Fibroblast of lung (primary cell): ENCODE measurements around the gene VEGFA. TPM values are rescaled to one million over a fixed set of nuclear protein-coding genes. Genes with fewer than 3 reads are reported as not detected.

Experiments
- DNase-seq, 2 donors: peaks; one replicate each; pipeline versions ENCODE4 v3.0.0 to v3.0.0-alpha.2; 2010; ENCODE audit warnings: low read depth in 2 of 2
- H2AFZ ChIP-seq: 2 replicates; pipeline ENCODE4 v1.5.1; 2012; ENCODE audit warnings: low read length, control low read depth, inconsistent platforms
- H3K27ac ChIP-seq: 2 replicates; pipeline ENCODE4 v1.5.1; 2011; ENCODE audit warnings: low read length, control low read depth; ENCODE audit not compliant: insufficient read depth
- H3K27me3 ChIP-seq: 2 replicates; pipeline ENCODE4 v1.5.1; 2011; ENCODE audit warnings: mild to moderate bottlenecking, low read length; ENCODE audit not compliant: control insufficient read depth, insufficient read depth
- H3K36me3 ChIP-seq: 2 replicates; pipeline ENCODE4 v1.5.1; 2011; ENCODE audit warnings: low read length; ENCODE audit not compliant: control insufficient read depth, insufficient read depth
- H3K4me1 ChIP-seq: 2 replicates; pipeline ENCODE4 v1.5.1; 2011; ENCODE audit warnings: low read length; ENCODE audit not compliant: control insufficient read depth, insufficient read depth; ENCODE audit errors: extremely low read depth
- H3K4me2 ChIP-seq: 2 replicates; pipeline ENCODE4 v1.5.1; 2011; ENCODE audit warnings: low read length, control low read depth; ENCODE audit not compliant: insufficient read depth; ENCODE audit errors: extremely low read depth
- H3K4me3 ChIP-seq, 4 experiments: fragments of 200-600 bp in 1 of 4; sonication (generic) in 1 of 4; replicated peaks in 1 of 4; 2 replicates each; pipeline ENCODE4 v1.5.1; 2011 to 2016; ENCODE audit warnings: low read length in 4 of 4, low read depth in 3 of 4, mild to moderate bottlenecking in 3 of 4, control low read depth in 2 of 4, inconsistent platforms in 1 of 4, mixed read lengths in 1 of 4; ENCODE audit not compliant: insufficient read depth in 1 of 4; ENCODE audit errors: control extremely low read depth in 1 of 4
- H3K79me2 ChIP-seq: 2 replicates; pipeline ENCODE4 v1.5.1; 2012; ENCODE audit warnings: mild to moderate bottlenecking, low read length, inconsistent platforms; ENCODE audit not compliant: control insufficient read depth, insufficient read depth
- H3K9ac ChIP-seq: 2 replicates; pipeline ENCODE4 v1.5.1; 2011; ENCODE audit warnings: mild to moderate bottlenecking, low read length, control low read depth; ENCODE audit not compliant: insufficient read depth
- H3K9me3 ChIP-seq: 2 replicates; pipeline ENCODE4 v1.5.1; 2012; ENCODE audit warnings: low read depth, low read length; ENCODE audit not compliant: control insufficient read depth, insufficient read depth
- H4K20me1 ChIP-seq: 2 replicates; pipeline ENCODE4 v1.5.1; 2011; ENCODE audit warnings: low read length; ENCODE audit not compliant: control insufficient read depth, insufficient read depth; ENCODE audit errors: extremely low read depth
- EZH2 ChIP-seq: IDR thresholded peaks from 2 replicates; pipeline ENCODE4 v1.5.1; 2012; ENCODE audit warnings: low read length, control low read depth, mild to moderate bottlenecking; ENCODE audit errors: missing control alignments
- polyA plus RNA-seq, 2 donors: library from polyadenylated mRNA; depleted of rRNA in 1 of 2; stranded (reverse) in 1 of 2; unstranded in 1 of 2; fragments of >200 nt; gene quantifications; 2 replicates each; pipeline ENCODE4 v1.2.1, GENCODE V29; 2011 to 2012; ENCODE audit warnings: missing spikeins in 1 of 2
- total RNA-seq: library from RNA; depleted of rRNA; stranded (reverse); fragments of >200 nt; gene quantifications from 2 replicates; pipeline ENCODE4 v1.2.1, GENCODE V29; 2014
- TF ChIP-seq, protein P1 (sequence below), 2 donors: IDR thresholded peaks in 1 of 2; conservative IDR thresholded peaks in 1 of 2; 1 replicate in 1 of 2; 2 replicates in 1 of 2; pipeline ENCODE4 v1.5.1; 2011 to 2012; ENCODE audit warnings: low read length in 2 of 2, control low read depth in 1 of 2, inconsistent platforms in 1 of 2, low read depth in 1 of 2, mild to moderate bottlenecking in 1 of 2

VEGFA gene
- total and polyA plus RNA-seq, 2 donors (not counting 1 experiment from before 2014, with no cell fraction given), result 111 to 150 TPM

DNA sequence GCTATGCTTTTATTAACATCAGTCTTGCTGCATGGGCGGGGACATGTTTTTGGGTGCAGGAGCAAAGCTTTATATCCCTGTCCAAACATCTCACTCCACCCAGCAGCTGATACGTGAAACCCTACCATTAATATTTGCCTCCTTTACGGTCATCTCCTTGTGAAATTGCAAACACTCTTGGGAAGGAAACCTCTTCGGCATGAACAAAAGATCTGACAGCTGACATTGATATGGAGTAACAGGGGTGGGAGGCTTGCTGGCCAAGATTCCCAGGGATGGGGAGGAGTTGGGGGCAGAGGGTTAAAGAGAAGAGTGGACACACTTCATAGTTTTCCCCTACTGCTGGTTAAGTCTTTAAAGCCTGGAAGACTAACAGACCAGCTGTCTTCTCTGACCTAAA lies 22.2 kb upstream of the VEGFA start:
- no peak overlapping the region for H3K4me2 ChIP-seq
- no peaks in the 10 kb centered on the region for H4K20me1 ChIP-seq
- H3K79me2 ChIP-seq, result no peaks in the 10 kb centered on the region
- H3K36me3 ChIP-seq, result no peaks in the 10 kb centered on the region
- no peaks in the 10 kb centered on the region for H3K4me1 ChIP-seq
- H3K27me3 ChIP-seq, result peaks cover 13% of the 10 kb centered on the region
- H3K9me3 ChIP-seq, result no peaks in the 10 kb centered on the region
- H3K9ac ChIP-seq, result no peak overlapping the region
- H3K27ac ChIP-seq, result no peak overlapping the region
- no peak for DNase-seq
- TF ChIP-seq EZH2, result no peak
- TF ChIP-seq, protein P1, sequence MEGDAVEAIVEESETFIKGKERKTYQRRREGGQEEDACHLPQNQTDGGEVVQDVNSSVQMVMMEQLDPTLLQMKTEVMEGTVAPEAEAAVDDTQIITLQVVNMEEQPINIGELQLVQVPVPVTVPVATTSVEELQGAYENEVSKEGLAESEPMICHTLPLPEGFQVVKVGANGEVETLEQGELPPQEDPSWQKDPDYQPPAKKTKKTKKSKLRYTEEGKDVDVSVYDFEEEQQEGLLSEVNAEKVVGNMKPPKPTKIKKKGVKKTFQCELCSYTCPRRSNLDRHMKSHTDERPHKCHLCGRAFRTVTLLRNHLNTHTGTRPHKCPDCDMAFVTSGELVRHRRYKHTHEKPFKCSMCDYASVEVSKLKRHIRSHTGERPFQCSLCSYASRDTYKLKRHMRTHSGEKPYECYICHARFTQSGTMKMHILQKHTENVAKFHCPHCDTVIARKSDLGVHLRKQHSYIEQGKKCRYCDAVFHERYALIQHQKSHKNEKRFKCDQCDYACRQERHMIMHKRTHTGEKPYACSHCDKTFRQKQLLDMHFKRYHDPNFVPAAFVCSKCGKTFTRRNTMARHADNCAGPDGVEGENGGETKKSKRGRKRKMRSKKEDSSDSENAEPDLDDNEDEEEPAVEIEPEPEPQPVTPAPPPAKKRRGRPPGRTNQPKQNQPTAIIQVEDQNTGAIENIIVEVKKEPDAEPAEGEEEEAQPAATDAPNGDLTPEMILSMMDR (conservative IDR thresholded peaks at IDR 0.05 in 1 of 2, IDR thresholded peaks at IDR 0.05 in 1 of 2; ENCODE audit: low read depth in 1 of 2, low read length in 2 of 2), result no peak
- no peak overlapping the region for H2AFZ ChIP-seq
- H3K4me3 ChIP-seq, result no peak overlapping the region

DNA sequence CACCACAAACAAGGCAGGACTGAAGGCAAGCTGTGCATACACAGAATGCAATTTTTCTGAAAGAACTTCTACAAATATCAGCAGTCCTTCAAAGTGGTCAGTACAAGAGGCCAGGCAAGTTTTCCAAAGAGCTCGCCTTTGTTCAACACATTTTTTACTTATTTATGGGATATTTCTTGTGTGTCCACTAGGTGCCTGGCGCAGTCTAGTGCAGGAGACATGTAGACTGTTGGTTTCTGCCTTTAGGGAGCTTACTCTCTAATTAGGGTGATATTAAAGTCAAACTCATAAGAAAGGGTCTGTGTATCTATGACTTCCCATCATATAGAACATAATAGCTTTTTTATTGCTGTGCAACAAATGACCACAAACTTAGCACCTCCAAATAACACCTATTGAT lies 21.2 kb upstream of the VEGFA start:
- no peak for DNase-seq

DNA sequence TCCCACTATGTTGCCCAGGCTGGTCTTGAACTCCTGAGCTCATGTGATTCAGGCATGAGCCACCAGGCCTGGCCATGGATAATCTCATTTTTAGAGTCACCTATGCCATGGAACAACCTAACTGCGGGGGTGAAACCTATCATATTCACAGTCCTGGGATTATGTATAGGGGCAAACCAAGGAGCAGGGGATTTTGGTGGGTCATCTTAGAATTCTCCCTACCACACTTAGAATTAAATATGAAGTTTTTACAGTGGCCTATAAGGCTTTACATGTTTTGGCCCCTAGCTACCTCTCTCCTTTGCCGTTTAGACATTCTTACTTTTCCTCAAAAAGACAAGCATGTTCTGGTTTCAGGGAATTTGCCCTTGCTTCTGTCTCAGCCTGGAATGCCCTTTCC lies 20.6 kb upstream of the VEGFA start:
- Histone ChIP-seq H3K4me2 (no peak overlapping the region), H4K20me1 (no peaks in the 10 kb centered on the region), H3K9me3 (no peaks in the 10 kb centered on the region), H3K4me3 (no peak overlapping the region), H3K4me1 (no peaks in the 10 kb centered on the region), H3K9ac (no peak overlapping the region), H3K27me3 (peaks cover 13% of the 10 kb centered on the region), H2AFZ (no peak overlapping the region), H3K79me2 (no peaks in the 10 kb centered on the region), H3K27ac (no peak overlapping the region), H3K36me3 (no peaks in the 10 kb centered on the region)
- no peak for TF ChIP-seq EZH2
- TF ChIP-seq, protein P1 (conservative IDR thresholded peaks at IDR 0.05 in 1 of 2, IDR thresholded peaks at IDR 0.05 in 1 of 2; ENCODE audit: low read depth in 1 of 2, low read length in 2 of 2), result no peak
- DNase-seq, result no peak

More for the DNA sequence above, 21.2 kb upstream of the VEGFA start:
- no peak overlapping the region for H3K9ac ChIP-seq
- H3K4me1 ChIP-seq, result no peaks in the 10 kb centered on the region
- no peak overlapping the region for H2AFZ ChIP-seq
- H3K36me3 ChIP-seq, result no peaks in the 10 kb centered on the region
- H3K9me3 ChIP-seq, result no peaks in the 10 kb centered on the region
- H3K4me2 ChIP-seq, result no peak overlapping the region
- H3K27me3 ChIP-seq, result peaks cover 13% of the 10 kb centered on the region
- TF ChIP-seq EZH2, result no peak
- TF ChIP-seq, protein P1 (conservative IDR thresholded peaks at IDR 0.05 in 1 of 2, IDR thresholded peaks at IDR 0.05 in 1 of 2; ENCODE audit: low read depth in 1 of 2, low read length in 2 of 2), result no peak
- H3K79me2 ChIP-seq, result no peaks in the 10 kb centered on the region
- H4K20me1 ChIP-seq, result no peaks in the 10 kb centered on the region
- H3K27ac ChIP-seq, result no peak overlapping the region
- no peak overlapping the region for H3K4me3 ChIP-seq
